ENCODE data around the gene MYL5. TPM values are rescaled to one million over a fixed set of nuclear protein-coding genes. Genes with fewer than 3 reads are reported as not detected.
"Not testable (repeated sequence)": the region's sequence is repeated elsewhere in the genome, so short reads cannot be mapped to it uniquely, and the experiment has no call there.

Gene MYL5
- total RNA-seq, 2 experiments from 2014 or later = 14.6 to 15.1 TPM

DNA sequence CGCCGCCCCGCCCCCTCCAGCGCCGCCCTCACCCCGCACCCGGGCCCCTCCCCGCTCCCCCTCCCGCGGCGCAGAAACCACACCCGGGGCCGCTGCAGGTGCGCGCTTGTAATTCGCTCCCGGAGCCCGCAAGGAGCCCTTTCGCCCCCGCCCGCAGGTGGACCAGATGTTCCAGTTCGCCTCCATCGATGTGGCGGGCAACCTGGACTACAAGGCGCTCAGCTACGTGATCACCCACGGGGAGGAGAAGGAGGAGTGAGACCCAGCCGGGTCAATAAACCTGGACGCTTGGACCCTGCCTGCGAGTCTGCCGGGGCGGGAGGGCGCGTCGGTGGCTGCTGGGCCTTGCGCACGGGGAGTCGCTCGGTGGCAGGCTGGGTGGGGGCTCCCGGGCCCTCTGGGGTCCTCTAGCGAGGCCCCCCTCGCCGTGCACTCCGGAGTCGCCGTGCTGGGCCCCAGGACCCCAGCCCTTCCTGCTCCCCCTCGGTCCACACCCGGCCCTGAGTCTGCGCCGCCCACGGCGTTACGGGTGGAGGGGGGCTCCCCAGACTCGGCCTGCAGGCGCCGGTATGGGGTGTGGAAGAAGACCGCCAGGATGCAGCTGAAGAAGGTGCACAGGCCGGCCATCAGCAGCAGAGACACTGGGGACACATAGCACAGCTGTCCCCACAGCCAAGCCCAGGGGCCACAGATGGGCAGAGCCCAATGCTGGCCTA is 7.6 kb downstream of the MYL5 start:
- CTCF ChIA-PET = interaction anchor here (1.1 kb wide), 1 partner anchor 79 kb away, joined by 3 read pairs; no protein-coding TSS in a partner anchor
- POLR2A ChIA-PET = no interaction called here

DNA sequence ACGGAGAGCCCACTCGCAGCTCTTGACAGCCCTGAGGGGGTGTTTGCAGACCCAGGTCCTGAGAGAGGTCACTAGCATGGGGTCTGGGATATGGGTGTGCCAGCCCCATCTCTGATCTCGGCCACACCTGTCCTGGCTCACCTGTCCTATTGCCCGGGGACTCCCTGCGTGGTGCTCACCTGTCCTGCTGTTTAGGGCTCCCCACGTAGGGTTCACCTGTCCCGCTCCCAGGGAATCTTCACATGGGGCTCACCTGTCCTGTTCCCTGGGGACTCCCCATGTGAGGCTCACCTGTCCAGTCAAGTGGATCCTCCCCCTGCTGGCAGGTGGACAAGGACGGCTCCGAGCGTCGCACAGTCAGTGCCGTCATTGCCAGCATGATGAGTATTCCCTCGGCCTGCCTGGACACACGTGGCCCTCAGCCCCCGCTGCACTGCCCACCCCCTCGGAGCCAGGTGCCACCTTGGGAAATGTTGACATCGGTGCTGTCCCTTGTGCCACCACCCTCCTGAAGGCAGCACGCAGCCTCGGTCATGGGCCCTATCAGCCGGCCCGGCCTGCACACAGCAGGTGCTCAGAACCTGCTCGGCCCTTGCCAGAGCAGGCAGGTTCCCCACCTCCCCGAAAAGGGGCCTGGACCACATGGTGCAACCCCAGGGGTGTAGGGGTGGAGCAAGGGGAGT is 8.3 kb downstream of the MYL5 start:
- ChIA-PET CTCF (interaction anchor here (1.1 kb wide), 1 partner anchor 80 kb away, joined by 3 read pairs; no protein-coding TSS in a partner anchor), POLR2A (no interaction called here)

DNA sequence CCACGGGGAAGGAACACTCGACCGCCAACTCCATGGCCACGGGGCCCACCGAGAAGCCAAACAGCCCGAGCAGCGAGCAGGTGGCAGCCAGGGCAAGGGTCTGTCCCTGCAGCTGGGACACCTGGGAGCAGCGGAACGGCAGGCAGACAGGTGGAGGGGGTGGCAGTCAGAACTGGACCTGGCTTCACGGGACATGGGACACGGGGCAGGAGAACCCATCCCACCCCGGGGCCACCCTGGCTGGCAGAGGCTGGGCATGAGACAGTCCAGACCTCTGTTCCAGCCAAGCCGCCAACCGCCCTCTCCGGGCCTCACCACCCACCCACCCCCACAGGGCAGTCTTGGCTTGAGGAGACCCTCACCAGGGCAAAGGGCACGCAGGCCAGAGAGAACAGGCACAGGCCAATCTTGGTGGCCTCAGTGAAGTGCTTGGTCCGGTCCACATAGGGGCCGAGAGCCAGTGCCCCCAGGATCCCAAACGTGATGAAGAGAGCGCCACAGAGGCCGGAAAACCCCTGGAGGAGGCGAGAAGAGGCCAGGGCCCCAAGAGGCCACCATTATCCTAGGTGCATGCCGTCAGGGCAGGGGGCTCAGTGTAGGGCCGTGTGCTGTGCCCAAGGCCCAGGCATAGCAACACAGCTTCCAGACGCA is 9.0 kb downstream of the MYL5 start:
- POLR2A ChIA-PET = interaction anchor here (1.0 kb wide), 1 partner anchor 9 kb away, joined by 3 read pairs; the partner anchor contains the start of genes ATP5ME and MYL5
- CTCF ChIA-PET = interaction anchor here (1.5 kb wide), 1 partner anchor 9 kb away, joined by 9 read pairs; the partner anchor contains the start of genes ATP5ME and MYL5

DNA sequence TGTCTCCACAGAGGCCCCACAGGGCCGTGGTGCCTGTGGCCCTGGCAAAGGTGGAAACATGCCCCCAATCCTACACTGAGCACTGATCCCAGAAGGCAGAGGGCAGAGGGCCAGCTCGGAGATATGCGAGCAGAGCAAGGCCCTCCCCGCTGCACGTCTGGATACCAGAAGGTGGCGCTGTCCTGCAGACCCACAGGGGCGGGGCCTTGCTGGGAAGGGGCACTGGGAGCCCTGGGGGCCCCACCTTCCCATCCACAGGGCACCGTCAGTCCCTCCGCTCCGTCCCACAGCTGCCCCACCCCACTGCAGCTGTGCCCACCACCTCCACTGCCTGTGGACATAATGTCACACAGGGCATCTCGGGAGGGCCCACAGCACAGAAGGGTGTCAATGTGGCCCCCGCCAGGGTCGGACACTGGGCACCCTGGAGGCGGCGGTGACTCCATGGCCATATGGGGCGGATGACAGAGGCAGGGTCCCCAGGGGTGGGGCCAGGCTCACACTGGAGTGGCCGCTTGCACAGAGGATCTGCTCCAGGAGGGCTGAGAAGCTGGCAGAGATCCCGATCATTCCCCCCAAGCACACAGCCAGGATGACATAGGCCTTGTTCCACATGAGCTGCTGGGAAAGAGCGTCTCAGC is 9.8 kb downstream of the MYL5 start:
- CTCF ChIA-PET = interaction anchor here (0.6 to 1.5 kb wide), 2 partner anchors 10 to 172 kb away, joined by 3 to 9 read pairs; partner anchors contain the start of genes ATP5ME and MYL5

DNA sequence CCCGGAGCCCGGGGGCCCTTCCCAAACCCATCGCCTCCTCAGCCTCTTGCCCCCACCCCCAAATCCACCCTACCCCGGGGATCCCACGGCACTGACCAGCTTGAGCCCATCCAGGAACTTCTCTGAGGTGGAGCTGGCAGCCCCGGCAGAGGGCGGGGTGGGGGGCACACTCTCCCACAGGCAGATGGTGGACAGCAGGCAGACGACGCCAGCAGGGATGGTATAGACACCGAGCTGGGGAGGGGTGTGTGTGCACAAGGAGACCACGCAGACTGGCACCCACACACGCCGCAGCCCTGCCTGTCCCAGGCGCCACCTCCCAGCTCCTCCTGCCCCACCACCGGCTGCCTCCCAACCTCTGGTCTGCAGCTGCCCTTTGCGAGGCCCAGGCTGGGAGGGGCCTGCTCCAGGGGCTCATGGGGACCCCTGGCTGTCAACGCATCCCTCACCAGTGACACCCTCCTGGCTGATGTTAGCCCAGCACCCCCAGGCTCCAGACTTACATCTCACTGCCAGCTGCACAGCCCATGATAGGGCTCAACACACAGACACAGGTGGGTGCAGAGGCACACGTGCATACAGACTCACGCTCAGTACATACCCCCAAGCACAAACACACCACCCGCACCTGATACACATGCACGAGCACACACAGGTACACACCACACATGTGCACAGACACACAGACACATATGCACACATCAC is 10.4 kb downstream of the MYL5 start:
- POLR2A ChIA-PET = no interaction called here
- CTCF ChIA-PET = interaction anchor here (0.6 to 1.5 kb wide), 2 partner anchors 10 to 172 kb away, joined by 3 to 9 read pairs; partner anchors contain the start of genes ATP5ME and MYL5

More for the DNA sequence above, 9.8 kb downstream of the MYL5 start:
- POLR2A ChIA-PET = interaction anchor here (1.0 kb wide), 1 partner anchor 10 kb away, joined by 3 read pairs; the partner anchor contains the start of genes ATP5ME and MYL5

DNA sequence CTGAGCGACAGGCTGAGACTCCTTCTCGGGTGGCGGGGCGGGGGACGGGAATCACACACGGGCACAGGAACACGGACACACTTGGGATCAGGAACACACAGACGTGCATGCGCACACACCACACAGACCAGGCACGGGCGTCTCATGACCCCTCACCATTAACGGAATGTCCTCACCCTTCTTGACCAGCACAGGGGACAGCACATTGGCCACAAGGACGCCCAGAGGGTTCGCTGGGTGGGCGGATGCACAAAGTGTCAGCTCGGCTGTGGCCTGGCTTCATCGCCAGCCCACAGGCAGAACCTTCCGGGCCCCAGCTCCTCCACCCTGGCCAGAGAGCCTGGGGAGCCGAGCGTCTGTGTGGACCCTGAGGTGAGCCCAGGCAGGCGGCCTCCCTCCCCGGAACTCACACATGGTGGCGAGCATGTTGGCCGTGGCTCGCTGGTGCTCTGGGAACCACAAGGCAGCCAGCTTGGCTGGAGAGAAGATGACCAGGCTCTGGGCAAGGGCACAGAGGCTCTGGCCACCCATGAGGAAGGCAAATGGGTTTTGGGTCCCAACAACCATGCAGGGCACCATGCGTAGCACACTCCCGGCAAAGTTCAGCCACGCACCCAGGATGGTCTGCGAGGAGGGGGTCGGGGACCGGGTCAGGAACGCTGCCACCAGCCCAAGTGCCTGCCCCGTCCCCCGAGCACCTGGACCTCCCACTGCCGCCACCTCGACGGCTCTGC is 11.5 kb downstream of the MYL5 start:
- CTCF ChIA-PET = no interaction called here
- POLR2A ChIA-PET = no interaction called here

DNA sequence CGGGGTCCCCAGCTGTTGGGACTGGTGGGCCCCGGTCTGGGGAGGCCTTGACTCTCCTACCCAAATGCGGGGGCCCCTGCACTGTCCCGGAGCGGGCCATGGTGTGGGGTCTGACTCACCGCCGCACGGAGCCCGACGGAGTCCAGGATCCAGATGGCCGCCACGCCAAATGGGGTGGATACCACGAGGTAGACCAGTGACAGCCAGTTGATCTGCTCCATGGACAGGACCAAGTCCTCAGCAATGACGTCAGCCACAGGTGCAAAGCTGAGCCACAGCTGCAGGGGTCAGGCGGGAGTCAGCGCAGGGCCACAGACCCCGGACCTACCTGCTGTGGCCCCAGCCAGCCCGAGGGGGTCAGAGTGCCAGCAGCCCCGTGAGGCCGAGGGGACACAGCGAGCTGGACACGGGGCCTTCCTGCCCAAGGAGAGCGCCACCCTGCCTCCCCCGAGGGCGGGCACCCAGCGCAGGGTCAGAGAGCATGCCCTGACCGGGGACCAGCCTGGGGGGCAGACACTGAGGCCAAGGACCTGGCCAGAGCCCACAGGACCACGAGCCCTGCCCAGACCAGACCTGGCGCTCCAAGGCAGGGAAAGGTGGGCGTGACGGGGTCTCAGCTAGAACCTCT is 12.2 kb downstream of the MYL5 start:
- CTCF ChIA-PET = interaction anchor here (1.3 kb wide), 1 partner anchor 15 kb away, joined by 3 read pairs; no protein-coding TSS in a partner anchor

DNA sequence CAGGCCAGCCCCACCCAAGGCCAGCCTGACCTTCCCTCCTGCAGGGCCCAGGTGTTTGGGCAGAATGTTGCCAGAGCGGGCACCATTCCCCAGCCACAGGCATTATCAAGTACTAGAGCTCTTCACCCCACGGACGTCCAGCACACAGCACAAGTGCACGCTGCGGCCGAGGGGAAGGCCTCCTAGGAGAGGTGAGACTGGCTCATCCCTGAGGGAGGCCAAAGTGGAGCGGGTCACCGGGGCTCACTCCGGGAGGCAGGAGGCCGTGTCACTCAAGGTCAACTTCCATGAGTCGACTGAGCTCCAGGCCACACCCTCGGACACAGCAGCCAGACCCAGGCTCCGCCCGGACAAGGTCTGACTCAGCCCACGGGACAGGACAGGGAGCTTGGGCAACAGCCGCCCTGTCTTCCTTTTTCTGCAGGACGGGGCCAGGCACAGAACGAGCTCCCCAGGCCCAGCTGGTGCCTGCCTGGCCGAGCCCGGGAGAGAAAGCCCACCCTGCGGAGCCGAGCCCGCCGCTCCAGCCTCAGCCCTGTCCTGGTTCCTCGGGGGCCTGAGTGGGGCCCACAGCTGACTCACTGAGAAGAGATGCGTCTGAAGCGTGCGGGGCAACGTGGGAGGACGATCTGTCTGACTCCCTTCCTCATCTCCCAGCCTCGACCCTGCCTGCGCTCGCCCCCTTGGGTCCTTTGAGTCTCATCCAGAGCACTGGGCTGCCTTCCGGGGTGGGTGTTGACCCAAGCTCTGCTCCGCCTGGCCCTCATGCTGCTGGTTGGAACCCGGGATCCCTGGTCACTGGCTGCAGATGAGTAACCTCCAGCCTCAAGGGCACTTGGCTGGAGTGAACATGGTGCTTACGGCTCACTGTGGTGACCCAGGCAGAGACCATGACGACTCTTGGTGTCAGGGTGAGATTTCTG is 13.0 kb downstream of the MYL5 start:
- ChIA-PET POLR2A (no interaction called here), CTCF (interaction anchor here (0.6 to 1.3 kb wide), 2 partner anchors 12 to 14 kb away, joined by 3 read pairs; no protein-coding TSS in a partner anchor)

More for the DNA sequence above, 12.2 kb downstream of the MYL5 start:
- POLR2A ChIA-PET = no interaction called here

DNA sequence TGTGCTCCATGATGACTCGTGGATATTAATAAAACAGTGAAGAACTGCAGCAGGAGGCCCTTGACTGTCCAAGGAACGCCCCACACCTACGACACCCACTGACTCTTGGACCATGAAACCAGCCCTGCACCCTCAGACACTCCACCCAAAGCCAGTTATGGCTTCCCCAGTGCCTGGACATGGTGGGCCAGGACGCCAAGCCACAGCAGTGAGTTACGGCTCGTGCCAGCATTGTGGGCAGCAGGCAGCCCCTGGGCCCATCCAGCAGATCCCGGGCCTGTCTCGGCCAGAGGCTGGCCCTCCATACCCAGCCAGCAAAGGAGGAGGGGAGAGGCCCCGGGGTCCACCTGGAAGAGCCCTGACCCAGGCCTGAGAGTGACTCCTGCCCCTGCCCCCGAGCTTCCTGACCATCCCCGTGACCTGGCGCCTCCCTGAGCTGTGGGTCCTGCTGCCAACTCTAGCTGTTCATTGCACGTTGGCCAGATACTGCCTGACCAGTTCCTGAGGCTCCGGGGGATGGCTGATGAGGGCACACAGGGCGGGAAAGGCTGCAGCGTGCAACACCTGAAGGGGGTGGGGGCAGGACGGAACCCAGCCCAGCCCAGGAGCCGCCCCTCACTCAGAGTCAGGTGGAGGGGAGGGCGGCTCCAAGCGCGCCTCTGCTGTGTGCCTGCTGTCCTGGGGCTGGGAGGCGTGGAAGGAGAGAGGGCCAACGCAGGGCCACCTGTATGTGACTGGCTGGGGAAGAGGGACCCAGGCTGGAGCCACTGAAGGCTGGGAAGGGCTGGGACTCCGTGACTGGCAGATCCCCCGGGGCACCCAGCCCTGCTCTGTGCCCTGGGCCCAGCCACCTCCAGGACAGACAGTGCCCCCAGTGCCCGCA is 13.9 kb downstream of the MYL5 start:
- CTCF ChIA-PET = interaction anchor here (0.6 kb wide), 1 partner anchor 11 kb away, joined by 3 read pairs; no protein-coding TSS in a partner anchor
- POLR2A ChIA-PET = no interaction called here

DNA sequence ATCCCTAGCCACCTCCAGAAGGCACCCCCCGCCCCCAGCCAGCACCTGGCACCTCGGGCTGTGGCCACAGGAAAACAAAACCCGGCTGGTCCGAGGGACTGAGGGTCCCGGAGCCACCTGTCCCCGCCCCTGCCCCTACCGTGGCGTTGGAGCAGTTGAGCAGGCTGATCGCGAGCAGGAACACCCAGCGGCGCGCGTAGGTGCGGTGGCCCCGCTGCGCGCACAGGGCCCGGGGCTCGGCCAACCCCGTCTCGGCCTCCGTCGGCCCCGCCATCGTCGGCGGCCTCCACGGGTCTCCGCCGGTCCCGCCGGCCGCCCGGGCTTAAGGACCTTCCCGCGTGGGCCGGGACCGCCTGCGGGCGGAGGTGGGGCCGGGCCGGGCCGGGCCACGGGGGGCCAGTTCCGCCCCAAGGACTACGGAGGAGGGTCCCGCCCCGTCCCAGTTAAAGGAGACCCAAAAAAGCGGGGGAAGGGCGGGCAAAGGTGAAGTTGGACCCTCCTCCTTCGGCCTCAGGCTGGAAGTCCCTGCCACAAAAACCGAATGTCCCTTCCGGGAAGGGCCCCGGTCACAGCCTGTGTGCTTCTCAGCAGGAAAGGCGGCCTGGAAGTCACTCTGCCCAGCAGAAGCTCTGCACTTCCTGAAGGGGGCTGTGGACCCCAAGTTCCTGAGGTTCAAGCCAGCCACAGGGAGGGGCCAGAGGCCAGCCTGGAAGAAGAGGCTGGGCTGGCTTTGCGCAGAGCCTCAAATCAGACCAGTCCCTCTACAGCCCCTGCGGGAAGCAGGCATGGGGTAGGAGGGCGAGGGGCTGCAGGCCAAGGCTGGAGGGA is 14.7 kb downstream of the MYL5 start, which contains the start of gene SLC49A3:
SLC49A3 (minus strand) TSS at position 298 of the 828 bp plus-strand sequence; CDS start at position 274, 24 bp downstream.
- POLR2A ChIA-PET = no interaction called here
- CTCF ChIA-PET = no interaction called here

DNA sequence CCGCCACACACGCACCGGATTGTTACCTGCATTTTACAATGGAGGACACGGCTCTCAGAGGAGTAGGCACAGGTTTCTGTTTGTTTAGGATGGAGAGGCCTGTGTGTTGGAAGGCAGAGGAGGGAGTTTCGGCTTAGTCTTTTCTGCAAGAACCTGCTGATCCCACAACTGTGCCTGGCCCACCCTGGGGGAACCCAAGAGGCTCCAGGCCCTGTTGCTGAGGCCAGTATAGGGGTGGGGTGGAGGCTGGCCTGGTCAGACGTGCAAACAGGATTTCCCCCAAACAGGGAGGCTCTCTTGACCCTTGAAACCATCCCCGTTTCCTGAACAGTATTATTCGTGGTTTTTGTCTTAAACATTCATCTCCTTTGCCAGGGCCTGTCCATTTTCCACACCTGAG is 15.4 kb downstream of the MYL5 start:
- CTCF ChIA-PET = no interaction called here
- POLR2A ChIA-PET = no interaction called here

DNA sequence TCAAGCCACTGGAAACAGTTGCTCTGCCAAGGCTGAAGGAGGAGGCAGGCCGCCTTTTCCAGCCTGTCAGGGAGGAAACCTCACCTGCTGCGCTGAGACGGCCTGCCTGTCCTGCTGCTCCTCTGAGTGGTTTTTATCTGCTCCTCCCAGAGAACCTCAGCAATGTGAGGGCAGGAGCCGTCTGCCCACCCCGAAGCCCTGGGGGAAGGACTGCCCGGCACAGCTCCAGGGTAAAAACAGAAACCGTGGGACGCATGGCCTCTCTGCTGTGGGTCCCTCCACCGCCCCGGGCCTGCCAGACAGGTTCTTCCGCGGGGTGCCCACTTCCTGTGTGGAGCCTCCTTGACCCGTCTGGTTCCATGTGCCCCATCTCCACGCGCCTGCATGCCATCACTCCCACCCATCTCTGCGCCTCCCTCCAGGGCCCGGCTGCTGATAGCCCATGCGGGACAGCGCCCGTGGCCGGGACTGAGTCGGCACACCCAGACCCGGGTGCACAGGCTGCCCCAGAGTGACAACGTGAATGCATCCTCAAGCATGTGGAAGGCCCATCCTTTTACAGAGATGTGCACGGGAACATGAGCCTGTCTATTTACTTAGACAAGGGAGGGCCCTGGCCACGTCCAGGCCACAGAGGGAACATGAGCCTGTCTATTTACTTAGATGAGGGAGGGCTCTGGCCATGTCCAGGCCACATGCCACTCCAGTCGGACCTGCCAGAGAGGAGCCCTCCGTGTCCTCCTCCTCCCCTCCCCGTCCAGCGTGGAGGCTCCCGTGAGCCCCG is 18.6 kb downstream of the MYL5 start:
- POLR2A ChIA-PET = no interaction called here
- CTCF ChIA-PET = no interaction called here

DNA sequence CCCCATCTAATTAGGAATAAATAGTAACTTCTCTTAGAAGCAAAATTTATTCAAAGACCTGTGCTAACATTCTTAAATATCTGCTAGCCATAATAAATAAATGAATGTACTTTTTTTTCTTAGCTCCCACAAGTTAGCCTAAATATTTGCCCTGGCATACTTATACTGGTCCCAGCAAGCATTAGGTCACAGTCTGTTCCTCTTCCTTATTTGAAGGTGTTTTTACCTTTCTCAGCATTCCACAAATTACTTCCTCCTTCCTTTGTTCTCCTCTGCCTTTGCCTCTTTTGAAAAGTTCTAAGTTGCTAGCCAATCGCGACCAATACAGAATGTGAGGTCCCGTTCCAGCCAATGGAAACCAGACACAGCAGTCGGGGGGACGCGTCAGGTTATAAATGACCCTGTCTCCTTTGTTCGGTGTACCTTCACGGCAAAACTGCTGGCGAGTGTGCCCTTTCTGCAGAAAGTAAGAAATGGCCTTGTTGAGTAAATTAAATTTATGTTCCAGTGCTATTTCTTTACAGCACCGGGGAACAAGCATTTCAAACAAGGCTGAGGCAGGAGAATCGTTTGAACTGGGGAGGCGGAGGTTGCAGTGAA is 20.1 kb downstream of the MYL5 start:
- CTCF ChIA-PET, POLR2A ChIA-PET: not testable (repeated sequence)
